HepG2 (cell line): ENCODE results near the gene IDUA.

ENCODE experiments used
- PHB2 ChIP-seq: fragments of 450-650 bp; IDR thresholded peaks from 2 replicates; pipeline ENCODE4 v1.6.1; 2018; ENCODE audit not compliant: partially characterized antibody
- RFX5 ChIP-seq: IDR thresholded peaks from 2 replicates; pipeline ENCODE4 v1.6.1; 2011; ENCODE audit warnings: low read depth, low read length, improper control_type of control experiment
- SIN3A ChIP-seq: IDR thresholded peaks from 2 replicates; pipeline ENCODE4 v1.6.1; 2011; ENCODE audit warnings: low read depth, mild to moderate bottlenecking, control low read depth, low read length, borderline replicate concordance
- SMC3 ChIP-seq: IDR thresholded peaks from 2 replicates; pipeline ENCODE4 v1.6.1; 2011; ENCODE audit warnings: low read length, improper control_type of control experiment
- ZBTB8A ChIP-seq: sonication (generic); formaldehyde crosslinking; IDR thresholded peaks from 2 replicates; pipeline ENCODE4 v1.4.0; 2020; ENCODE audit warnings: mild to moderate bottlenecking, low read depth, missing genetic modification reagents, borderline replicate concordance
- ZNF333 ChIP-seq: sonication (generic); formaldehyde crosslinking; IDR thresholded peaks from 2 replicates; pipeline ENCODE4 v1.4.0; 2020; ENCODE audit warnings: mild to moderate bottlenecking, missing genetic modification reagents, borderline replicate concordance

DNA sequence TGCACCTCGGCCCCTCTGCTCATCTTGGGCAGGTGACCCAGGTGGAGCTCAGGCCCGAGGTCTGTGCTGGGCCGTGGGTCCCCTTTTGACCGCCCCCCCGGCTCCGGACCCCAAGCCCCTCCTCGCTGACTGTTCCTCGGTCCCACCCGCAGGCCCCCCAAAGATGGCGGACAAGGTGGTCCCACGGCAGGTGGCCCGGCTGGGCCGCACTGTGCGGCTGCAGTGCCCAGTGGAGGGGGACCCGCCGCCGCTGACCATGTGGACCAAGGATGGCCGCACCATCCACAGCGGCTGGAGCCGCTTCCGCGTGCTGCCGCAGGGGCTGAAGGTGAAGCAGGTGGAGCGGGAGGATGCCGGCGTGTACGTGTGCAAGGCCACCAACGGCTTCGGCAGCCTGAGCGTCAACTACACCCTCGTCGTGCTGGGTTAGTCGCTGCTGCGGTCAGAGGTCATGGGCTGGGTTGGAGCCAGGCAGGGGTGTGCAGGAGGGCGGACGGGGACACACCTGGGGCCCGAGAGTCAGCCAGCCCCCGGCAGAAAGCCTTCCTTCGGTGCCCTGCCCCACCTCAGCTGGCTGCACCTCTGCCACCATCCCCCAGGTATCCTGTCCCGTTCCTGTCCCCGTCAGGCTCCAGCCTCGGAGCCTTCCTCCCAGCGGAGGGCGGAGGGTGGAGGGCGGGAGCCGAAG is 35.4 kb downstream of the IDUA start:
- no peak for TF ChIP-seq ZNF333 (CRISPR knock-in tag)
- TF ChIP-seq ZBTB8A (CRISPR knock-in tag): no peak
- no peak for TF ChIP-seq SIN3A
- no peak for TF ChIP-seq PHB2
- TF ChIP-seq SMC3: no peak
- TF ChIP-seq RFX5: no peak
